H1 (cell line): ENCODE data around the gene TTC5. TPM values are rescaled to one million over a fixed set of nuclear protein-coding genes. Genes with fewer than 3 reads are reported as not detected.

Source experiments
- CTCF ChIA-PET: fragments of 300-600 bp; sonication (Branson Sonifier 250); formaldehyde crosslinking; loops from one replicate; lab custom pipeline; 2021; ENCODE audit not compliant: partially characterized antibody; lab: Charles Lee
- POLR2A ChIA-PET: fragments of 300-600 bp; sonication (Branson Sonifier 250); formaldehyde crosslinking; loops from one replicate; lab custom pipeline; 2021; ENCODE audit warnings: inconsistent platforms; ENCODE audit not compliant: partially characterized antibody; lab: Charles Lee
- DNase-seq, 2 experiments: peaks; one replicate each; pipeline versions ENCODE4 v3.0.0 to v3.0.0-alpha.2; 2010 to 2022; ENCODE audit warnings: low spot score in 2 of 2, low read depth in 1 of 2, mixed read lengths in 1 of 2
- FAIRE-seq: peaks from 2 replicates; lab custom pipeline; 2011; peaks lifted over from hg19 to GRCh38; lab: Jason Lieb, UNC
- H2AFZ ChIP-seq: 2 replicates; pipeline ENCODE4 v1.8.1; 2012; ENCODE audit warnings: low read length, inconsistent platforms
- H2AK5ac ChIP-seq: 2 replicates; pipeline ENCODE4 v1.6.1; 2013; ENCODE audit warnings: low read depth, low read length
- H2BK120ac ChIP-seq: replicated peaks from 2 replicates; pipeline ENCODE3; 2013; ENCODE audit warnings: low read depth, low read length, inconsistent platforms
- H2BK12ac ChIP-seq: 2 replicates; pipeline ENCODE4 v1.6.1; 2013; ENCODE audit warnings: low read depth, low read length
- H2BK15ac ChIP-seq: 2 replicates; pipeline ENCODE4 v1.6.1; 2013; ENCODE audit warnings: low read length
- H2BK20ac ChIP-seq: 2 replicates; pipeline ENCODE4 v1.6.1; 2013; ENCODE audit warnings: low read length
- H2BK5ac ChIP-seq: 2 replicates; pipeline ENCODE4 v1.6.1; 2013; ENCODE audit warnings: low read depth, low read length
- H3K14ac ChIP-seq: 2 replicates; pipeline ENCODE4 v1.6.1; 2013; ENCODE audit warnings: inconsistent platforms; ENCODE audit not compliant: insufficient read length
- H3K18ac ChIP-seq: 2 replicates; pipeline ENCODE4 v1.6.1; 2013; ENCODE audit warnings: low read length; ENCODE audit errors: extremely low read depth
- H3K23ac ChIP-seq: 2 replicates; pipeline ENCODE4 v1.6.1; 2013; ENCODE audit warnings: inconsistent platforms; ENCODE audit not compliant: insufficient read length
- H3K23me2 ChIP-seq: 2 replicates; pipeline ENCODE4 v1.6.1; 2013; ENCODE audit warnings: low read depth, low read length
- H3K27ac ChIP-seq: 2 replicates; pipeline ENCODE4 v1.6.1; 2011; ENCODE audit warnings: low read depth, low read length, inconsistent platforms
- H3K27me3 ChIP-seq, 4 experiments: replicated peaks in 1 of 4; 1 replicate in 1 of 4; 2 replicates in 3 of 4; pipeline versions ENCODE4 v1.6.1 to v1.8.1; 2011 to 2013; ENCODE audit warnings: low read length in 3 of 4, mild to moderate bottlenecking in 3 of 4, inconsistent platforms in 2 of 4, mixed read lengths in 2 of 4, moderate library complexity in 1 of 4; ENCODE audit not compliant: control insufficient read depth in 3 of 4, insufficient read depth in 3 of 4; ENCODE audit errors: extremely low read depth in 1 of 4
- H3K36me3 ChIP-seq, 4 experiments: 2 replicates each; pipeline versions ENCODE4 v1.6.1 to v1.8.1; 2011 to 2013; ENCODE audit warnings: mild to moderate bottlenecking in 4 of 4, low read length in 3 of 4, moderate library complexity in 2 of 4, control low read depth in 1 of 4, inconsistent platforms in 1 of 4; ENCODE audit not compliant: insufficient read depth in 4 of 4, control insufficient read depth in 2 of 4
- H3K4ac ChIP-seq: replicated peaks from 2 replicates; pipeline ENCODE3; 2013; ENCODE audit warnings: low read length, low read depth, mixed read lengths, inconsistent platforms; ENCODE audit not compliant: insufficient read length
- H3K4me1 ChIP-seq, 4 experiments: replicated peaks in 1 of 4; 1 replicate in 1 of 4; 2 replicates in 3 of 4; pipeline versions ENCODE4 v1.6.1 to v1.8.1; 2011 to 2013; ENCODE audit warnings: low read length in 3 of 4, inconsistent platforms in 2 of 4, mixed read lengths in 1 of 4; ENCODE audit not compliant: insufficient read depth in 4 of 4, control insufficient read depth in 3 of 4
- H3K4me2 ChIP-seq, 2 experiments: 2 replicates each; pipeline versions ENCODE4 v1.6.1 to v1.8.1; 2011 to 2013; ENCODE audit warnings: low read depth in 2 of 2, low read length in 2 of 2, control low read depth in 1 of 2, inconsistent platforms in 1 of 2, mild to moderate bottlenecking in 1 of 2; ENCODE audit not compliant: insufficient read depth in 1 of 2
- H3K4me3 ChIP-seq, 4 experiments: fragments of 200-600, 300-600 bp in 1 of 4; sonication (generic), shearing (Covaris generic), sonication (Bioruptor Twin) in 1 of 4; 2 replicates each; pipeline versions ENCODE4 v1.5.1 to v1.8.1; 2011 to 2016; ENCODE audit warnings: low read length in 4 of 4, low read depth in 3 of 4, control low read depth in 2 of 4, inconsistent platforms in 2 of 4, mild to moderate bottlenecking in 2 of 4, mixed read lengths in 1 of 4, moderate library complexity in 1 of 4; ENCODE audit not compliant: insufficient read depth in 2 of 4; ENCODE audit errors: extremely low read depth in 1 of 4
- H3K56ac ChIP-seq: replicated peaks from 2 replicates; pipeline ENCODE3; 2013; ENCODE audit warnings: low read depth, mild to moderate bottlenecking, mixed read lengths, low read length, inconsistent platforms; ENCODE audit not compliant: insufficient read length
- H3K79me1 ChIP-seq: 2 replicates; pipeline ENCODE4 v1.6.1; 2013; ENCODE audit warnings: low read depth, low read length, control low read depth
- H3K79me2 ChIP-seq, 2 experiments: 2 replicates each; pipeline versions ENCODE4 v1.6.1 to v1.8.1; 2012 to 2013; ENCODE audit warnings: low read length in 2 of 2, mild to moderate bottlenecking in 2 of 2, inconsistent platforms in 1 of 2; ENCODE audit not compliant: insufficient read depth in 2 of 2, control insufficient read depth in 1 of 2
- H3K9ac ChIP-seq, 4 experiments: replicated peaks in 1 of 4; 1 replicate in 1 of 4; 2 replicates in 3 of 4; pipeline versions ENCODE4 v1.6.1 to v1.8.1; 2011 to 2013; ENCODE audit warnings: low read depth in 3 of 4, low read length in 3 of 4, control low read depth in 2 of 4, mild to moderate bottlenecking in 2 of 4, moderate library complexity in 2 of 4, inconsistent platforms in 1 of 4; ENCODE audit errors: extremely low read depth in 1 of 4
- H3K9me3 ChIP-seq, 2 experiments: 2 replicates each; pipeline versions ENCODE4 v1.6.1 to v1.8.1; 2012 to 2013; ENCODE audit warnings: mild to moderate bottlenecking in 2 of 2, moderate library complexity in 2 of 2, control low read depth in 1 of 2, inconsistent platforms in 1 of 2, low read depth in 1 of 2, low read length in 1 of 2, mixed read lengths in 1 of 2; ENCODE audit not compliant: insufficient read depth in 2 of 2
- H4K20me1 ChIP-seq, 2 experiments: replicated peaks in 1 of 2; 2 replicates each; pipeline versions ENCODE3 to v1.8.1; 2011 to 2013; ENCODE audit warnings: inconsistent platforms in 2 of 2, low read length in 2 of 2, mild to moderate bottlenecking in 1 of 2; ENCODE audit not compliant: insufficient read depth in 2 of 2, control insufficient read depth in 1 of 2
- H4K5ac ChIP-seq: 2 replicates; pipeline ENCODE4 v1.6.1; 2013; ENCODE audit warnings: low read length, low read depth, mixed read lengths, inconsistent platforms; ENCODE audit not compliant: insufficient read length
- H4K8ac ChIP-seq: 2 replicates; pipeline ENCODE4 v1.8.0; 2013; ENCODE audit warnings: mild to moderate bottlenecking, moderate library complexity, low read length, inconsistent platforms; ENCODE audit not compliant: insufficient read depth; ENCODE audit errors: extremely low read depth
- H4K91ac ChIP-seq: replicated peaks from 2 replicates; pipeline ENCODE3; 2013; ENCODE audit warnings: low read length, mixed read lengths, inconsistent platforms; ENCODE audit not compliant: insufficient read length
- SAP30 ChIP-seq: fragments of 300-600 bp; sonication (generic); IDR thresholded peaks from 2 replicates; pipeline ENCODE4 v1.7.1; 2012; ENCODE audit warnings: low read length, moderate library complexity, mild to moderate bottlenecking, inconsistent platforms; ENCODE audit not compliant: insufficient read depth, insufficient replicate concordance
- WGBS, 2 experiments: shearing (Covaris generic) in 1 of 2; methylation state at CpG; one replicate each; pipeline versions ENCODE4 v1.1.6 to v1.1.7; 2013 to 2015; ENCODE audit warnings: low lambda C conversion rate in 2 of 2, mixed read lengths in 2 of 2, inconsistent platforms in 1 of 2, low coverage in 1 of 2, missing lambda C conversion rate in 1 of 2; ENCODE audit not compliant: insufficient replicate concordance in 2 of 2, insufficient coverage in 1 of 2, insufficient read length in 1 of 2; ENCODE audit errors: extremely low coverage in 1 of 2, missing lambda C conversion rate in 1 of 2; 5-methylcytosine and 5-hydroxymethylcytosine counted together
- polyA plus RNA-seq, 7 experiments: library from polyadenylated mRNA; depleted of rRNA in 3 of 7; stranded (reverse) in 5 of 7; unstranded in 2 of 7; fragments of >200 nt in 5 of 7; fragments of 200-250 nt in 2 of 7; gene quantifications; 1 replicate in 5 of 7; 2 replicates in 1 of 7; 4 replicates in 1 of 7; pipeline versions ENCODE4 v1.2.1 to v1.2.3, GENCODE V29; 2011 to 2013; ENCODE audit warnings: missing spikeins in 2 of 7, mixed read lengths in 2 of 7
- total RNA-seq: library from RNA; stranded (reverse); fragmentation: NEBNext Ultra II Directional; extraction: Animal tissue kit (Norgen Biotek cat#: 25700); gene quantifications from 2 replicates; pipeline ENCODE4 v1.2.1, GENCODE V29; 2021

Gene TTC5
- total and polyA plus RNA-seq, 2 of the 8 experiments (the other 6 are each of a cell fraction or from before 2014, with no cell fraction given) = 9.1 to 18.0 TPM

DNA sequence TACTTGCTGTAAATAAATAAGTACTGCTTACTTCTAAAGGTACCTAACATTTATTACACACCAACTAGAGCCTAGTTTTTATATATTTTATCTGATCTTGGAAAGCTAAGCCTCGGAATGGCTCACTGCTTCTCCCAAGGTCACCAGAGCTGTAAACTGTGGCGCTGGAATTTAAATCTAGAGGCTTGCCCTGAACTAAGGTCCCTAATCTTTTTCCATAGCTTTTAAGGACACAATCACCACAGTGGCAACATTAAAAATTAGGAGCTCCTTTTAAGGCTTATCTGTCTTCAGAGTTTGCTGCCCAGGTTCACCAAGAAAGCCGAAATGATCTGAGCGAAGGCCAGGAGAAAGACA is 26.7 kb upstream of the TTC5 start:
- H3K14ac ChIP-seq = no peak overlapping the region
- DNase-seq (no peak), FAIRE-seq (no peak)
- no peak overlapping the region for H4K5ac ChIP-seq
- peak overlapping the region; percentile 81; the same call in 1 of the 2 replicates for H4K8ac ChIP-seq
- H3K9me3 ChIP-seq = no peaks in the 10 kb centered on the region
- H3K27ac ChIP-seq = peak overlapping the region; percentile 87
- TF ChIP-seq SAP30 = no peak
- no peaks in the 10 kb centered on the region for H3K27me3 ChIP-seq
- peaks cover 23 to 60% of the 10 kb centered on the region in 2 experiments for H3K79me2 ChIP-seq
- no peak overlapping the region for H2BK120ac ChIP-seq
- peak overlapping the region; percentile 75; the same call in 1 of the 2 replicates for H2BK5ac ChIP-seq
- peaks cover 1 to 2% of the 10 kb centered on the region in 2 experiments for H4K20me1 ChIP-seq
- peak overlapping the region; percentile 76 for H2AK5ac ChIP-seq
- H3K4ac ChIP-seq = no peak overlapping the region
- H3K4me3 ChIP-seq = peak overlapping the region; percentile 85 to 98 (median 94)
- H3K4me1 ChIP-seq = peaks cover 0 to 3% (median 0%) of the 10 kb centered on the region in 4 experiments; a peak in 3 of 7 replicates
- ChIA-PET POLR2A (interaction anchor here (0.7 to 10.1 kb wide), 10 partner anchors 9 to 349 kb away, joined by 3 to 215 read pairs (median 4); partner anchors contain the start of genes APEX1, OSGEP, PARP2 and PIP4P1), CTCF (interaction anchor here (1.0 kb wide), 1 partner anchor 26 kb away, joined by 3 read pairs; no protein-coding TSS in a partner anchor)
- 0 out of 2 replicates have a peak, but pooled peaks cover 2% of the 10 kb centered on the region for H3K23me2 ChIP-seq
- peak overlapping the region; percentile 88 to 98 (median 94) for H3K9ac ChIP-seq
- no peak overlapping the region; the same call in 1 of the 2 replicates for H2BK12ac ChIP-seq
- H3K23ac ChIP-seq = no peak overlapping the region
- H3K4me2 ChIP-seq = peak overlapping the region; percentile 61 to 64
- no peak overlapping the region for H2BK15ac ChIP-seq
- H3K36me3 ChIP-seq = peaks cover 0 to 14% (median 8%) of the 10 kb centered on the region in 4 experiments; a peak in 5 of 8 replicates
- H3K18ac ChIP-seq = peak overlapping the region; percentile 81; the same call in 1 of the 2 replicates
- no peak overlapping the region for H2AFZ ChIP-seq
- peak overlapping the region; percentile 71 for H3K56ac ChIP-seq
- no peaks in the 10 kb centered on the region for H3K79me1 ChIP-seq
- no peak overlapping the region for H4K91ac ChIP-seq
- 2% methylated on average over 4 of the region's 4 CpGs; no CpG with 5 or more reads in 1 of the 2 experiments for WGBS, 2 experiments
- H2BK20ac ChIP-seq = no peak overlapping the region
